ENCODE data around the gene NAT16. TPM values are rescaled to one million over a fixed set of nuclear protein-coding genes. Genes with fewer than 3 reads are reported as not detected.

The NAT16 gene
- total and polyA plus RNA-seq, 2 donors (not counting 1 experiment from before 2014, with no cell fraction given) = not detected

GRCh38 chr7:101216001-101216859 is 36.1 kb upstream of the NAT16 start:
- Histone ChIP-seq H3K27ac (ENCODE audit: low read length in 2 of 2) (no peak overlapping the region), H2AFZ (ENCODE audit: insufficient read depth, low read depth, low read length, poor library complexity, severe bottlenecking) (peak overlapping the region; percentile 95), H3K27me3 (replicated peaks in 1 of 4; ENCODE audit: control extremely low read depth in 1 of 4, control insufficient read depth in 3 of 4, insufficient read depth in 4 of 4, low read length in 3 of 4) (no peaks in the 10 kb centered on the region), H3K4me1 (ENCODE audit: control insufficient read depth in 2 of 2, insufficient read depth in 2 of 2, low read length in 2 of 2) (peaks cover 18 to 21% of the 10 kb centered on the region in 2 donors), H3K4me2 (replicated peaks; ENCODE audit: low read depth, low read length, poor library complexity, severe bottlenecking) (peak overlapping the region; percentile 97), H3K9me3 (ENCODE audit: control extremely low read depth in 1 of 3, control insufficient read depth in 2 of 3, insufficient read depth in 1 of 3, low read length in 2 of 3) (no peaks in the 10 kb centered on the region), H4K20me1 (ENCODE audit: control insufficient read depth, insufficient read depth, low read length, poor library complexity, severe bottlenecking) (peaks cover 12% of the 10 kb centered on the region), H3K79me2 (ENCODE audit: control insufficient read depth, insufficient read depth, low read length) (peaks cover 36% of the 10 kb centered on the region), H3K36me3 (replicated peaks in 1 of 2; ENCODE audit: control extremely low read depth in 1 of 2, control insufficient read depth in 1 of 2, extremely low read depth in 1 of 2, insufficient read depth in 2 of 2, low read length in 1 of 2) (peaks cover 0 to 13% of the 10 kb centered on the region in 2 experiments), H3K4me3 (ENCODE audit: control extremely low read depth in 1 of 5, extremely low read depth in 1 of 5, insufficient read depth in 1 of 5, low read depth in 2 of 5, low read length in 4 of 5) (peak overlapping the region; percentile 18 to 99 (median 90)), H3K9ac (ENCODE audit: low read length) (peak overlapping the region; percentile 91)
- ATAC-seq (ENCODE audit: low read depth) (no peak), DNase-seq (no peak)
- Mint-ChIP-seq H3K4me1 (peaks cover 25% of the 10 kb centered on the region), H3K27me3 (no peaks in the 10 kb centered on the region), H3K9me3 (ENCODE audit: insufficient read depth) (no peaks in the 10 kb centered on the region), H3K4me3 (peak overlapping the region; percentile 97), H3K27ac (peak overlapping the region; percentile 65)
- WGBS (ENCODE audit: insufficient coverage) = 64% methylated on average over 22 of the region's 31 CpGs
- ChIA-PET POLR2A (interaction anchor here (2.0 kb wide), 1 partner anchor 28 kb away, joined by 15 read pairs; the partner anchor contains the start of gene FIS1), CTCF (interaction anchor here (1.3 to 4.2 kb wide), 4 partner anchors 16 to 39 kb away, joined by 3 to 38 read pairs (median 9); partner anchors contain the start of genes FIS1 and MOGAT3)
- intact Hi-C loops (cut with micrococcal nuclease) = no loop called here
- no peak for TF ChIP-seq CTCF (IDR thresholded peaks at IDR 0.05)
- no peak for TF ChIP-seq EZH2 (IDR thresholded peaks at IDR 0.05; ENCODE audit: borderline replicate concordance, insufficient read depth, low read depth, low read length, poor library complexity, severe bottlenecking)

DNA sequence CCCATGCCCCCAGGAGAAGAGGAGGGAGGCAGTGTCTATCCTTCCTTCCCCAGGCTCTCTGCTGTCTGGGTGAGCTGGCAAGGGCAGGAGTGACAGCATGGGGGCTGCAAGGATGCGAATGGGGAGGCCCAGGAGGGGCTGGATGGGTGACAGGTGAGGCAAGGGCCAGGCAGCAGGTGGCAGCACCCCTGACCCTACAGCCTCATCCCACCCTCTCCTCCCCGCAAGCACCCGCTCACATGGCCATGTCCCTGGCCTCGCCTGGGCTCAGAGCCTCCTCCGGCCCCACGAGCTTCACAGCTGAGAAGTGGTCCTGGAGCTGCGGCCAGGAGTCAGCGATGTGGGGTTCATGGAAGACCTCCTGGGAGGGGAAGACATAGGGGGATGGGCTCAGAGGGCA is 31.9 kb upstream of the NAT16 start:
- Mint-ChIP-seq H3K9me3 (ENCODE audit: insufficient read depth) (no peaks in the 10 kb centered on the region), H3K27ac (no peak overlapping the region), H3K4me3 (no peak overlapping the region), H3K4me1 (peaks cover 10% of the 10 kb centered on the region), H3K27me3 (no peaks in the 10 kb centered on the region)
- POLR2A ChIA-PET = no interaction called here
- CTCF ChIA-PET = no interaction called here
- Histone ChIP-seq H2AFZ (ENCODE audit: insufficient read depth, low read depth, low read length, poor library complexity, severe bottlenecking) (no peak overlapping the region), H3K79me2 (ENCODE audit: control insufficient read depth, insufficient read depth, low read length) (no peaks in the 10 kb centered on the region), H4K20me1 (ENCODE audit: control insufficient read depth, insufficient read depth, low read length, poor library complexity, severe bottlenecking) (no peaks in the 10 kb centered on the region), H3K27me3 (replicated peaks in 1 of 4; ENCODE audit: control extremely low read depth in 1 of 4, control insufficient read depth in 3 of 4, insufficient read depth in 4 of 4, low read length in 3 of 4) (no peaks in the 10 kb centered on the region), H3K4me3 (ENCODE audit: control extremely low read depth in 1 of 5, extremely low read depth in 1 of 5, insufficient read depth in 1 of 5, low read depth in 2 of 5, low read length in 4 of 5) (no peak overlapping the region), H3K36me3 (replicated peaks in 1 of 2; ENCODE audit: control extremely low read depth in 1 of 2, control insufficient read depth in 1 of 2, extremely low read depth in 1 of 2, insufficient read depth in 2 of 2, low read length in 1 of 2) (peaks cover 0 to 23% of the 10 kb centered on the region in 2 experiments), H3K4me2 (replicated peaks; ENCODE audit: low read depth, low read length, poor library complexity, severe bottlenecking) (no peak overlapping the region), H3K9me3 (ENCODE audit: control extremely low read depth in 1 of 3, control insufficient read depth in 2 of 3, insufficient read depth in 1 of 3, low read length in 2 of 3) (no peaks in the 10 kb centered on the region), H3K9ac (ENCODE audit: low read length) (no peak overlapping the region), H3K27ac (ENCODE audit: low read length in 2 of 2) (no peak overlapping the region), H3K4me1 (ENCODE audit: control insufficient read depth in 2 of 2, insufficient read depth in 2 of 2, low read length in 2 of 2) (peaks cover 7 to 9% of the 10 kb centered on the region in 2 donors)
- TF ChIP-seq EZH2 (IDR thresholded peaks at IDR 0.05; ENCODE audit: borderline replicate concordance, insufficient read depth, low read depth, low read length, poor library complexity, severe bottlenecking) = no peak
- no peak for TF ChIP-seq CTCF (IDR thresholded peaks at IDR 0.05)
- DNase-seq (no peak), ATAC-seq (ENCODE audit: low read depth) (no peak)
- 94% methylated on average over 5 of the region's 8 CpGs for WGBS (ENCODE audit: insufficient coverage)
- intact Hi-C loops (cut with micrococcal nuclease) = no loop called here

Data from B cell (primary cell).